Suppressor macrophage treated with lipopolysaccharide for 4 hours (primary cell): ENCODE results near the gene KRT27.
A peak's percentile ranks its signal among the peaks of the same experiment; 100 is the strongest.

ENCODE experiments used
- DNase-seq: peaks from one replicate; pipeline ENCODE4 v3.0.0-alpha.2; 2020

Gene KRT27

GRCh38 chr17:40806131-40806530 is 23.8 kb upstream of the KRT27 start:
- no peak for DNase-seq

- peak; percentile 80 for DNase-seq
These were observed 21.3 kb upstream of the KRT27 start for GRCh38 chr17:40803617-40804082.

GRCh38 chr17:40801157-40801556 is 18.8 kb upstream of the KRT27 start:
- DNase-seq, result no peak

GRCh38 chr17:40800381-40800780 is 18.0 kb upstream of the KRT27 start:
- no peak for DNase-seq

- no peak for DNase-seq
These were observed 17.5 kb upstream of the KRT27 start, which contains the start of gene KRT28 for GRCh38 chr17:40799859-40800258. TSS of gene KRT28 (minus strand) at chr17:40799959. CDS start at chr17:40799893, 66 bp downstream.

- no peak for DNase-seq
These were observed 14.5 kb upstream of the KRT27 start for GRCh38 chr17:40796846-40797245.

GRCh38 chr17:40795019-40795667 is 12.8 kb upstream of the KRT27 start:
- no peak for DNase-seq

GRCh38 chr17:40794466-40794865 is 12.1 kb upstream of the KRT27 start:
- no peak for DNase-seq

GRCh38 chr17:40793832-40794231 is 11.5 kb upstream of the KRT27 start:
- DNase-seq, result no peak

- no peak for DNase-seq
These were observed 9.6 kb upstream of the KRT27 start for GRCh38 chr17:40791787-40792436.

GRCh38 chr17:40791111-40791510 is 8.8 kb upstream of the KRT27 start:
- no peak for DNase-seq

- DNase-seq, result no peak
These were observed 3.0 kb downstream of the KRT27 start for GRCh38 chr17:40779181-40779909.

GRCh38 chr17:40778461-40778860 is 3.9 kb downstream of the KRT27 start:
- no peak for DNase-seq

- no peak for DNase-seq
These were observed 4.4 kb downstream of the KRT27 start for GRCh38 chr17:40777971-40778370.

GRCh38 chr17:40777459-40777858 is 4.9 kb downstream of the KRT27 start:
- DNase-seq, result no peak

GRCh38 chr17:40775945-40776344 is 6.4 kb downstream of the KRT27 start:
- DNase-seq, result no peak

GRCh38 chr17:40772101-40772500 is 10.2 kb downstream of the KRT27 start, which contains the start of gene KRT26:
TSS of gene KRT26 (minus strand) at chr17:40772201. CDS start at chr17:40772113, 88 bp downstream.
- no peak for DNase-seq

GRCh38 chr17:40765657-40766056 is 16.7 kb downstream of the KRT27 start:
- no peak for DNase-seq

GRCh38 chr17:40763752-40764151 is 18.6 kb downstream of the KRT27 start:
- no peak for DNase-seq

GRCh38 chr17:40760105-40761016 is 22.0 kb downstream of the KRT27 start:
- no peak for DNase-seq

- DNase-seq, result no peak
These were observed 27.1 kb downstream of the KRT27 start, which contains the start of gene KRT25 for GRCh38 chr17:40755231-40755630. TSS of gene KRT25 (minus strand) at chr17:40755331. CDS start at chr17:40755271, 60 bp downstream.

GRCh38 chr17:40753804-40754203 is 28.5 kb downstream of the KRT27 start:
- no peak for DNase-seq

- no peak for DNase-seq
These were observed 31.3 kb downstream of the KRT27 start for GRCh38 chr17:40751065-40751464.
